LNCaP clone FGC (cell line): Measurements from ENCODE around the gene TPST2.

ENCODE experiments used
- DNase-seq: peaks from one replicate; pipeline ENCODE4 v3.0.0-alpha.2; 2011; ENCODE audit warnings: low read depth
- H3K4me3 ChIP-seq: 2 replicates; pipeline ENCODE4 v1.5.1; 2011; ENCODE audit warnings: mild to moderate bottlenecking, low read depth, low read length, control low read depth
- TF ChIP-seq, protein P1 (sequence below): IDR thresholded peaks from 2 replicates; pipeline ENCODE4 v1.5.1; 2012; ENCODE audit warnings: mild to moderate bottlenecking; ENCODE audit not compliant: control insufficient read depth, insufficient read depth; ENCODE audit errors: extremely low read depth

TPST2 gene

DNA sequence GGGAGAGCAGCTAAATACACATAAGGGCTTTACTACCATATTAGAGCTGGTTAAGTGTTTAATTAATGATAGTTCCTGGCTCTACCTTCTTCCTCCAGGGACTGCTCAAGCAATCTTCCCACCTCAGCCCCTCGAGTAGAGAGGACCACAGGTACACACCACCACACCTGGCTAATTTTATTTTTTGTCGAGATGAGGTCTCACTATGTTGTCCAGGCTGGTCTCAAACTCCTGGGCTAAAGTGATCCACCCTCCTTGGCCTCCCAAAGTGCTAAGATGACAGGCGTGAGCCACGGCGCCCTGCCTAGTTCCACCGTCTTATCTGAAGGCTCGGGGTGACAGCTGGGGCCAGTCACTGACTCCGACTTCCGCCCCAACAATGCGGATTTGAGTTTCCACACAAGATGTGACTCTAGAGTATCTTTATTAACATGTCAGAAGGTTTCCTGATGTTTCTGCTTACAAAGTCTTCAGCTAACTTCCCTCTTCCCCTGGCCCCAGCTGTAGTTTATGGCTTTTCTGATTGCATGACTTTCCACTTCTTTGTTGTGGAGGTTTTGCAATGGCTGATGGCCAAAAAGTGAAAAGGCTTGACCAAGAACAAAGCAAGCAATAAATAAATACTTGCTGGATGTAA is 16.8 kb downstream of the TPST2 start:
- no peak for DNase-seq
- TF ChIP-seq, protein P1, sequence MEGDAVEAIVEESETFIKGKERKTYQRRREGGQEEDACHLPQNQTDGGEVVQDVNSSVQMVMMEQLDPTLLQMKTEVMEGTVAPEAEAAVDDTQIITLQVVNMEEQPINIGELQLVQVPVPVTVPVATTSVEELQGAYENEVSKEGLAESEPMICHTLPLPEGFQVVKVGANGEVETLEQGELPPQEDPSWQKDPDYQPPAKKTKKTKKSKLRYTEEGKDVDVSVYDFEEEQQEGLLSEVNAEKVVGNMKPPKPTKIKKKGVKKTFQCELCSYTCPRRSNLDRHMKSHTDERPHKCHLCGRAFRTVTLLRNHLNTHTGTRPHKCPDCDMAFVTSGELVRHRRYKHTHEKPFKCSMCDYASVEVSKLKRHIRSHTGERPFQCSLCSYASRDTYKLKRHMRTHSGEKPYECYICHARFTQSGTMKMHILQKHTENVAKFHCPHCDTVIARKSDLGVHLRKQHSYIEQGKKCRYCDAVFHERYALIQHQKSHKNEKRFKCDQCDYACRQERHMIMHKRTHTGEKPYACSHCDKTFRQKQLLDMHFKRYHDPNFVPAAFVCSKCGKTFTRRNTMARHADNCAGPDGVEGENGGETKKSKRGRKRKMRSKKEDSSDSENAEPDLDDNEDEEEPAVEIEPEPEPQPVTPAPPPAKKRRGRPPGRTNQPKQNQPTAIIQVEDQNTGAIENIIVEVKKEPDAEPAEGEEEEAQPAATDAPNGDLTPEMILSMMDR: no peak

DNA sequence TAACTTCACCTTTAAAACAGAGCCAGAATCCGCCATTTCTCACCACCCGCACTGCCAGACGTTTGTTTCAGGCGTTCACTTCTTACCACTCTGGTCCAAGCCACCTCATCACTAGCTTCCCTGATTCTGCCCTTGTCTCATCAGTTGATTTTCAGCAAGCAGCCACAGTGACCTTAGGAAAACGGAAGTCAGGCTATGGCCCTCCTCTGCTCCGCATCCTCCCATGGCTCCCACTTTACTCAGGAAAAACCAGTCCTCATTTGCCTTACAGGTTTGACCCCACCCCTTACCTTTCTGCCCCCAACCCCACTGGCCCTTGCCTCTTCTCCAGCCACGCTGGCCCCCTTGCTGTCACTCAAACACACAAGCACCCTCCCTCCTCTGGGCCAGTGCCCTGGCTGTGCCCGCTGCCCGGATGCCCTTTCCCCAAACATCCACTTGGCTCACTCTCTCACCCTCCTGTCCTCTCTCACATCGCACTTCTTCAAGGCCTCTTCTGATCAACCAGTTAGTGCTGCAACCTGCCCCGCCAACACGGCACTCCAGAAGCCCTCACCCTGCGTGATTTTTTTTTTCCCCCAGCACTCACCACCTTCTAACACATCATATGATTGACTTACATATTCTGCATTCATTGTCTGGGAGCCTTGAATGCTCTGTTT is 18.9 kb downstream of the TPST2 start:
- no peak overlapping the region for H3K4me3 ChIP-seq
- TF ChIP-seq, protein P1: no peak
- DNase-seq: no peak

More for the DNA sequence above, 16.8 kb downstream of the TPST2 start:
- H3K4me3 ChIP-seq: no peak overlapping the region

DNA sequence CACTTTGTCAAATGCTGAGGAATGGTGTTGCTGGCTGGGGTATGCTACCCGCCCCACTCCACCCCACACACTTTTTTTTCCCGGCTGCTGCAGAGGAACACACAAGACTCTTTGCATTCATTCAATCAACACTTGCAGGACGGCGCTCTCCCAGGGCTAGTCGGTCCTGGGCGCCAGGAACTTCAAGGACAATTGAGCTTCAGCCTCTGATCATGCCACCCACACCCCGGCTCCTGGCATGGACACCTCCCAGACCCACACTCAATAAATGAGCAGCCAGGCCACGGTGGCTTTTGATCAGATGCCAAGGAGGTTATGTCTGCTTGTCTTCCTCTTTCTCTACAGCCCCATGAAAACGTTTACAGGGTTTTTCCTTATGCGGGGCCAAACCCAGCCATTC is 19.8 kb downstream of the TPST2 start:
- DNase-seq: no peak
- TF ChIP-seq, protein P1: no peak
- no peak overlapping the region for H3K4me3 ChIP-seq

DNA sequence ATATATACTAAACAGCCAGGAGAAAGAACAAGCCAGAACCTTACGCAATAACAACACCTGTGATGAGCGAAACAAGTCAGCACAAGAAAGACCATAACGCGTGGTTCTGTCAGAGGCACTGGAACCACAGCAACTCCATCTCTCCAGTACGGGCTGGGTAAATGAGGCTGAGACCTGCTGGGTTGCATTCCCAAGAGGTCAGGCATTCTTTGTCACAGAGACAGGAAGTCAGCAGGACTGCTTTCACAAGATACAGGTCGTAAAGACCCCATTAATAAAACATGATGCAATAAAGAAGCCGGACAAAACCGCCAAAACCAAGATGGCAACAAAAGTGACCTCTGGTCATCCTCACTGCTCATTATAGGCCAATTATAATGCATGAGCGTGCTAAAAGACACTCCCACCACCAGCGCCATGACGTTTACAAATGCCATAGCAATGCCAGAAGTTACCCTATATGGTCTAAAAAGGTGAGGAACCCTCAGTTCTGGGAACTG is 21.7 kb downstream of the TPST2 start:
- TF ChIP-seq, protein P1: no peak
- DNase-seq: no peak
- H3K4me3 ChIP-seq: no peak overlapping the region

DNA sequence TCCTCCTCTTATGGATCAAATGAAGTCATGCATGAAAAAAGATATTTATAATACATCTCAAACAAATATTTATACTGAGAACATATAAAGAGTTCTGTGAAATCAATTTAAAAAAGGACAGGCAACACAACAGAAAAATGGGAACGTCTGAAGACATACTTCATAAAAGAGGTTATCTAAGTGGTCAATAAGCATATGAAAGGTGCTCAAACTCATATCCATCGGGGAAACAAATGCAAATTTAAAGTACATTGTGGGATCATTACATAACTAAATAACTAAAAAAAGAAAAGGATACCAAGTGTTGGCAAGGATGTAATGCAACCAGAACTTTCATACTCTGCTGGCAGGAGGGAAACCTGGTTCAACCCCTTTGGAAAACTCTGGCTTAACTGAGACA is 22.3 kb downstream of the TPST2 start:
- TF ChIP-seq, protein P1: no peak
- no peak overlapping the region for H3K4me3 ChIP-seq
- DNase-seq: no peak

DNA sequence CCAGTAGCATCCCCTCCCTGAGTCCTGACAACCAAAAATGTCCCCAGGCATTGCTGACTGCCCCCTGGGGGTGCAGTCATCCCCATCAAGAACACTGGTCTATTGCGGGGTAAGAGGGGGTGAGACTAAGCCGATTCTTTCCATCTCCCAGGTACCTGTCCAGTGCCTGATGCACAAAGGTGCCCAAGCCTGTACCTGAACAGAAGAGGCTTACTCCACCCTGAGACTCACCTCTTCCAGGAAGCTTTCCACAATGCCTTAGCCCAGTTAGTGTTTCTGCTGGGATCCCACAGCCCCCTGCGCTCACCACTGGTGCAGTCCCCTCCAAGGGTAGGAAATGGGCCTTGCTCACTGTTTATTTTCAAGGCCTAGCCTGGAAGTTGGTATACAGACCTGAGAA is 22.9 kb downstream of the TPST2 start:
- DNase-seq: no peak
- H3K4me3 ChIP-seq: no peak overlapping the region
- TF ChIP-seq, protein P1: no peak
